NCI-H460 (cell line): Measurements from ENCODE around the gene MRPS34. TPM values are rescaled to one million over a fixed set of nuclear protein-coding genes. Genes with fewer than 3 reads are reported as not detected.

ENCODE experiments used
- DNase-seq: peaks from one replicate; pipeline ENCODE4 v3.0.0-alpha.2; 2016; ENCODE audit warnings: low read depth; ENCODE audit errors: extremely low read depth
- total RNA-seq: library from RNA; depleted of rRNA; stranded (reverse); fragments of >200 nt; shearing (Covaris generic); gene quantifications from 2 replicates; pipeline ENCODE4 v1.2.3, GENCODE V29; 2014

Gene MRPS34
- total RNA-seq, 1 experiment from 2014 or later: 91.2 TPM

DNA sequence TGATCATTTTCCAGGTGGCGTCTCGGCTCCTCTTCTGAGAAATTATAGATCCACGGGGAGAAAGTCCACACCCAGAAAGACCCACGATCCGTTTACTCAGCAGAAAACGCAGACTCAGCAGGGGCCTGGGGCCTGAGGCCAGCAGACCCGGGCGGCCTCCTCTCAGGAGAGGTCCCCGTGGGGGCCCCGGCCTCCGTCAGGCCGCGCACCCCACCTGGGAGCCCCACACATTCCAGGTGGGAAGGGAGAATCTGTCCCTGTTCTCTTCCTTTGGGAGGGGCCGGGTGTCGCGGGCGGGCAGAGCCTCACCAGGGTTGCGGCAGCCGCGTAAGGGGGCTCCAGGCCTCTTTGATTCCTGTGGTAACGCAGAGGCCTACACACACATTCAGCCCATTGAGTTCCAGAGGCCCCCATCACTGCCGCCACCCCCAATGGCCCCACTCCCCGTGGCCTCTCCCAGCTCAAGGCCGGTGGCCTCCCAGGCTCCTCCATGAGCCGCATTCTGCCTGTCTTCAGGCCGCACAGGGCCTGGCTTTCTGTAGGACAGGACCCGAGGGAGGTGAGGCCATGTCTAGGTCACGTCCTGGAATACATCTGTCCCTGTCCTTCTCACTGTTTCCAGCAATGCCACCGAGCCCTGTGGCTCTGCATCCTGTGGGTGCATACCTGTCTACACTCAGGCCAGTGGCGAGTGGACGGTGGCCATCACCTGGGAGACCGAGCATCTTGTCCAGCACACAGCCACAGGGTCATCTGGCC, 22.2 kb upstream of the MRPS34 start:
- no peak for DNase-seq

DNA sequence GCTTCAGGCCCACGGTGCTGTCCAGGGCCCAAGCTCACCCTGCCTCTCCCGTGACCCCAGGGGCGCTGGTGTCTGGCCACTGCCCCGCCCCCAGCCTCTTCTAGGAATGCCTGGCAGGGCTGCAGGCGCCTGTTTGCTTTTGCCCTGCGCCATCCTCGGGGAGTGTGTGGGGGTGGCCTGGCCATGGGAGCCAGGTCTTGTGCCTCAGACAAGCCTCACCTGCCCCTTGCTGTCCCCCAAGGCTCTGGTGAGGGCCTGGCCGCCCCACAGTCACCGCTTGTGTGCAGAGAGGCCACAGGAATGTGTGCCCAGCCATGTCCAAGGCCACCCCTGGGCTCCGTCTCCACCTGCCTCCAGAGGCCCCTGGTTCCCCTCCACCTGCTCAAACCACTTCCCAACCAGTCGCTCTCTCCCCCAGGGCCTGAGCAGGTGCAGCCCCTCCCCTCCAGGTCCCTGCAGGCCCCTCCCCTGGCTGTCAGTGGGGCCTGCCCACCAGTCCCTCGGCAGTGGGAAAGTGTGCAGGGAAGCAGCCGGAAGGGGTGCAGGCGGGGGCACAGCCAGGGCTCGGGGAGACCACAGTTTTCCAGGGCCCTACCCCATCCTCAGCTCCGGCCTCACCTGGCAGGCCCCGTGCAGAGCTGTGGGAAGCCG, 21.4 kb upstream of the MRPS34 start:
- no peak for DNase-seq

DNA sequence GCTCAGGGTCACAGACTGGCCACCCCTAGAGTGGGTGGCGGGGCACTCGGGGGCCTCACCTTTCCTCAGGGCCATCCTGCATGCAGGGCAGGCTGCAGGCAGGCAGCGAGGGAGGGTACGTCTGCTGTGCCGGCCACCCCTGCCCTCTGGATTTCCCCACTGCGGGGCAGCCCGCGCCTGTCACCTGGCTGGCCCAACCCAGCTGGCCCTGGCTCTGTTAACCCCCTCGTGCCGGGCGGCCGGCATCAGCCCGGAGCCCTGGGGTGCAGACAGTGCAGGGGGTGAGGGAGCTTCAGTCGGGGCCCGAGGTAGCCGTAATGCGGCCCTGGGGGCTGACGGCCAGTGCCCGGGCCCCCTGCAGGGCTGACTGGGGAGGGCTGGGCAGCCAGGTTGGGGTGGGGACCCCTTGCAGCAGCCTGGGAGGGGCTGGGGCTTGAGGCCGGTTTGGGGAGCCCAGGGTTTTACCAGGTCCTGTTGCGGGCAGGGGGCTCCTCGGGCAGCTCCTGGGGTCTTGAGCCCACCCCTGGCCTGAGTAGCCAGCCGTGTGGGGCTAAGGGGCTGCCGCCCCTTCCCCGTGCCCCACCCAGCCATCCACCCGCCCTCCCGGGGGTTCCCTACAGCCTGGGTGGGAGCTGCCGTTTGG, 20.8 kb upstream of the MRPS34 start, which contains the start of gene IGFALS:
Gene IGFALS (minus strand): TSS at position 128 of the 643 bp plus-strand sequence. CDS start 53 bp downstream, at position 75.
- DNase-seq: no peak

DNA sequence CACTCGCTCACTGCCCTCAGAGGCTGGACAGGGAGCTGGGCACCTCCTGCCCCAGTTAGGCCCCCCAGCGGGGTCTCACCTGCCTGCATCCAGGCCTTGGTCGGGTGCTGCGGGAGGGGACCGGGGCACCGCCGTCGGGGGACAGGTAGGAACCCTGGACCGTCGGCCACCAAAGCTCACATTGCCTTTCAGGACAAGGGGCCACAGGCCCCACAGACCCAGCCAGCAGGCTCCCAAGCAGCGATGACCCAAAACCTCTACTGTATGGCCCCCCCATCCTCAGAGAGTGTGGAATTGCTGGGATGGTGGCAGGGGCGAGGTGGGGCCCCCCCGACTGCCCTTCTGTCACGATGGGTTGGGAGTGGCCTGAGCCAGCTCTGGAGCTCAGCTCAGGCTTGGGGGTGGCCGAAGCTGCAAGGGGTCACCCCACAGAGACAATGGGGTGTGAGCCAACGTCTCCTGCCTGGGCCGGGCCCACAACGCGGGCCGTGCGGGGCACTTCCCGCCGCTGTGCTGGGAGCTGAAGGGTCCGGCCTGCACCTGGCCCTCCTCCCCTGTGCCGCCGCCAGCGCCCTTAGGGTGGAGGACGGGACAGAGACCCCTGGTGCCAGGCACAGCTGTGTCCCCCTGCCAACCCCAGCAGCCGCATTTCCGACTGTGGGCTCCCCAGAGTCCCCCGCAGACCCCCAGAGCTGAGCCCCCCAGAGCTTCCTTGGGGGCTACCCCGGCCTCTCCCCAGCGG, 20.1 kb upstream of the MRPS34 start:
- DNase-seq: no peak

DNA sequence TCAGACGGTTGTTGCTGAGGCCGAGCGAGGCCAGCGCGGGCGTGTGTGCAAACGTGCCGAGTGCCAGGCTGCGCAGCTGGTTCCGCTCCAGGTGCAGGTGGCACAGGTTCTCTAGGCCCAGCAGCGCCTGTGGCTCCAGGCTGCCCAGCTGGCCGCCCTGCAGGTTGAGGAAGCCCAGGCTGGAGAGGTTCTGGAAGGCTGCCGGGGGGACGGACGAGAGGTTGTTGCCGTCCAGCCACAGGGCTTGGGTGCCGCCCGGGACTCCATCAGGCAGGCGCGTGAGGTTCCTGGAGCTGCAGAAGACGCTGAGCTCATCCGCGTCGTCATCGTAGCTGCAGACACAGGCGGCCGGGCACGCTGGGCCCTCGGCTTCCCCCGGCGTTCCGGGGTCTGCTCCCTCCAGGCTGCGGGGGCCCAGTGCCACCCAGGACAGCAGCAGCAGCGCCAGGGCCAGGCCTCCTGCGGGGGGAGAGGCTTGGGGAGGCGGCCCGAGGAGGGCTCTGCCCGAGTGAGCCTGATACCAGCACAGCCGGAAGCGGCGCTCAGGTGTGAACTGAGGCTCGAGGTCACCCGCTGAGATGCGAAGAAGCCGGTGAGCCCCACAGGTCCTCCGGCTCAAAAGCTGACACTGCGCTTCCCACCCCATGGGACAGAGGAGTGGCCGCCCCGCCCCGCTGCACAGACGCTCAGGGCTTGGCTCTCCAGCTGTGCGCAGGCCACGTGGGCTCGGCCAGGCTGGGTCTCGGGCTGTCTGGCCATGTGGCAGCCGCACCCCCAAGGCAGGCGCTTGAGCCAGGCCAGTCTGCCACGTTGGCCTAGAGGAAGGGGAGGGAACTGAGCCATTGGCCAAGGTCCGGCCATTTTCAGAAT, 19.2 kb upstream of the MRPS34 start:
- no peak for DNase-seq

DNA sequence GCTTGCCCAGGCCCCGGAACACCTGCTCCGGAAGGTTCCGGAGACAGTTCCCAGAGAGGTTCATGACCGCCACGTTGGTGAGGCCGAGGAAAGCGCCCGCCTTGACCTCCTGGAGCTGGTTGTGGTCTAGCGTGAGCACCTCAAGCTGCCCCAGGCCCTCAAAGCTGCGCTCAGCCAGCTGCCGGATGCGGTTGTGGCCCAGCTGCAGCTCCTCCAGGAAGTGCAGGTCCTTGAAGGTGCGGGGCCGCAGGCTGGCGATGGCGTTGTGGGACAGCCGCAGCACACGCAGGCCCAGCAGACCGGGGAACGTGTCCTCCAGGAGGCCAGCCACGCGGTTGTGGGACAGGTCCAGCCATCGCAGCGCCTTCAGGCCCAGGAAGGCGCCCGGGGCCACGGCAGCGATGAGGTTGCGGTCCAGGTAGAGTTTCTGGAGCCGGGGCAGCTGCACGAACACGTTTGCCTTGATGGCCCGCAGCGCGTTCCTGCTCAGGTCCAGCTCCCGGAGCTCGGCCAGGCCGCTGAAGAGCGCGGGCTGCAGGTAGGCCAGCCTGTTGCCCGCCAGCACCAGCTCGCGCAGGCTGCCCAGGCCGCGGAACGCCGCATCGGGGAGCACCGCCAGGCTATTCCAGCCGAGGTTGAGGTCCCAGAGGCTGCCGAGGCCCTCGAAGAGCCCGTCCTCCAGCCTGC, 18.5 kb upstream of the MRPS34 start:
- no peak for DNase-seq

DNA sequence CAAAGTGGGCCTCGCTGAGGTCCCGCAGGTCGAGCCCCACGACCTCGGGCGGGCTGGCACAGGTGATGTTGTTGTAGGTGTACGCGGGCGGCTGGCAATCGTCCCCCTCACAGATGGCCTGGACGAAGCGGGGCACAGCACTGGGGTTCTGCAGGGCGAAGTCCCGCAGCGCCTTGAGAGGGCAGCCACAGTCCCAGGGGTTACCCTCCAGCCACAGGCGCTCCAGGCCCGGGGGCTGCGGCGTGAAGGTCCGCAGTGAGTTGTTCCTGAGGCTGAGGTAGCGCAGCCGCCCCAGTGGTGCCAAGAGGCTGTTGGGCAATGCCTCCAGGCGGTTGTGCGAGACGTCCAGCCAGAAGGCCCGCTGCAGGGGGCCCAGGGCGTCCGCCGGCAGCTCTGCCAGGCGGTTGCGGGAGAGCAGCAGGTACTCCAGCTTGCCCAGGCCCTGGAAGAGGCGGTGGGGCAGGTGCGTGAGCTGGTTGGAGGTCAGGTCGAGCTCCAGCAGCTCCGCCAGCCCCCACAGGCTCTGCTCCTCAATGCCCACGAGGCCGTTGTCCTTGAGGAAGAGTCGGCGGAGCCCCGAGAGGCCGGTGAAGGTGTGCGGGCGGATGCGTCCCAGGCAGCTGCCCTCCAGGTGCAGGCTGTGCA, 17.8 kb upstream of the MRPS34 start:
- DNase-seq: no peak

DNA sequence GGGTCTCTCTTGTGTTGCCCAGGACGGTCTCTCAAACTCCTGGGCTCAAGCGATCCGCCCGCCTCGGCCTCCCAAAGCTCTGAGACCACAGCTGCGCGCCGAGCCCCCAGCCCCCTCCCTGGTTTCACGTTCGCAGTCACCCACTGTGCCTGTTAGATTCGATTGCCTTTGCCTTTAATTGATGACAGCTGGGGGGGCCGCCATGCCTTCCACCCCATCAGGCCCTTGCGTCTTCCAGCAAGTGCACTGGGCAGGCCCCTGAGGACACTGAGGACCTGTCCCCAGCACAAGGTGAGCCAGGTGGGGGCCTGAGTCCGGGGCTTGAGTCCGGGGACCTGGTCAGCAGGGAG, 17.3 kb upstream of the MRPS34 start:
- no peak for DNase-seq

DNA sequence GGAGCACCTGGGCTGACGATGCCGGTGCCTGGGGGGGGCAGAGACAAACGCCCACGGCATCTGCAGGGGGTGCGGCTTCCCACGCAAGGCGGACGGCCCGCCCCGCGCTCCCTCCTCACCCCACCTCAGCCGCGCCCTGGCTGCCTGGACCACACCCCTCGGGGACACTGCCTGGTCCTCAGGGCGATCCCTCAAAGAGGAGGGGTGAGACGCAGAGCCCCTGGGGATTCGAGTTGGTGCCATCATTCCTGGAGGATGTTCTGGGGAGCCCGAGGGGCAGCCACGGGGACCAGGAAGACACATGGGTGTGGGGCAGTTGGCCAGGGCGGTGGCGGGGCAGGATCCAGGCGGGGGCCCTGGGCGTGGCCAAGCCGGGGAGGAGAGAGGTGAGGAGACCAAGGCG, 16.7 kb upstream of the MRPS34 start:
- no peak for DNase-seq

DNA sequence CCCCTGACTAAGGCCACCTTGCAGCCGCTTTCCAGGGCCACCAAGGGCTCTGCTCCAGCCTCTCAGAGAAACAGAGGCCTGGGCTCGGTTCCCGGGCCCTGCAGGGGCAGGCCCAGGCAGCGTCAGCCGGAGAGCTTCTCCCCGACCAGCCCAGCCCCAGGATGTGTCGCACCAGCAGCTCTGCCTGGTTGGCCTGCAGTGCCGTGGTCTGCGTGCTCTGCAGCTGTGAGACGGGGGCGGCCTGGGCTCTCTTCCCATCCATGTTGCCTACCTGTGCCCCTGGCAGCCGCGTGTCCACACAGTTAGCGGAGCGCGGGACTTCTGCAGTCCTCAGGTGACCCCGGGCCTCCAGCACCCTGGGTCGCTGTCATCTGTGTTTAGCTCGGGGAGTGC, 15.8 kb upstream of the MRPS34 start:
- no peak for DNase-seq

DNA sequence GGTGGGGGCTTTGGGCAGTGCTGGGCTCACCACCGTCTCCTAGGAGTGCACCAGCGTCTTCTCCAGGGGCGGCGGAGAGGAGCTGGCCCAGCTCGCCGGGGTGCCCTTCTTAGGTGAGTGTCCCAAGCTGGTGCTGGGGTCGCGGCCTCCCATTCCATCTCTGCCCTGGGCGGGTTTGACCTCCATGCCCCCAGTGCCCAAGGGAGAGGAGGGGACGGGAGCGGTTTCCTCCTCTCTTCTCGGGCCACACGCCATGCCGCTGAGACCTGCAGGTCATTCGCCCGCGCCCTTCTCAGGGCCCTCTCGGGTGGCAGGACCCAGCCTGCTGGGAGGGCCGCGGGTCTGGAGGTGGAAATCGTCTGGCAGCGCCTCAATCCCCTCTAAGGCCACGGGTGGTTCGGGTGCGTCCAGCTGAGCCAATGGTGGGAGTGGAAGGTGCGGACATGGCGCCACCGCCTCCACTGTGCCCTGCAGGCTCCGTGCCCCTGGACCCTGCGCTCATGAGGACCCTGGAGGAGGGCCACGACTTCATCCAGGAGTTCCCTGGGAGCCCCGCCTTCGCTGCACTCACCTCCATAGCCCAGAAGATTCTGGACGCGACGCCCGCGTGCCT, 15.3 kb upstream of the MRPS34 start:
- DNase-seq: no peak

DNA sequence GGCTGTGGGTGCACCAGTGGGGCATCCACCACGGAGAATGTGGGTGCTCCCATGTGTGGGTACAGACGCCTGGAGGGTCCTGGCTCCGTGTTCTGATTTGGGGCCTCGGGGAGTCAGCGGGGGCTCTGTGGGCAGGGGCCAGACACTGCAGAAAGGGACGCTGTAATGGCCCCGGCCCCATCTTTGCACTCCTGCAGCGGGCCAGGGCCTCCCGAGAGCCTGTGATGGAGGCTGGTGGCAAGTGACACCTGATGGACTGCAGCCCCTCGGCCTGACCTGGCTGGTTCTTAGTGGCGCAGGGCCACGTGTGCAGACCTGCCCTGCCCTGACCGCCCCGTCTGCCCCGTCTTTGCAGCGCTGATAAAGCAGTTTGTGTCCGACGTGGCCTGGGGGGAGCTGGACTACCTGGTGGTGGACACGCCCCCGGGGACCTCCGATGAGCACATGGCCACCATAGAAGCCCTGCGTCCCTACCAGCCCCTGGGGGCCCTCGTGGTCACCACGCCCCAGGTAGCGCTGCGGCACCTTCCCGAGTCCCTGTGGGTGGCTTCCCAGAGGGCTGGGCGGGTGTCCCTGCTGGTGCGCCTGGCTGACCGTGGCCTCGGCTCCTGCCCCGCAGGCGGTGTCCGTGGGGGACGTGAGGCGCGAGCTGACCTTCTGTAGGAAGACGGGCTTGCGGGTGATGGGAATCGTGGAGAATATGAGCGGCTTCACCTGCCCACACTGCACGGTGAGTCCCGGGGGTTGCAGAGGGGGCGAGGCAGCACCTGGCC, 14.6 kb upstream of the MRPS34 start:
- no peak for DNase-seq

DNA sequence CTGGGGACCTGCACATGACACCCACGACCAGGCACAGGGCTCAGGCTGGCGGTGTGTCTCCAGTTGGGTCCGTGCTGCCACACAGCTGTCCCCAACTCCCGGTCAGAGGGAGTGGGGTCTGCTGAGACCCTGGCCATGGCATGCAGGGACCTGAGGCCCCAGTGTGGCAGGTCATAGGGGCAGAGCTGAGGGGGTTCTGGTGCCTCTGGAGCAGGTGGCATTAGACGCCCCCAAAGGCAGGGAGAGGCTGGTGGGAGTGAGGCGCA, 14.1 kb upstream of the MRPS34 start:
- no peak for DNase-seq

DNA sequence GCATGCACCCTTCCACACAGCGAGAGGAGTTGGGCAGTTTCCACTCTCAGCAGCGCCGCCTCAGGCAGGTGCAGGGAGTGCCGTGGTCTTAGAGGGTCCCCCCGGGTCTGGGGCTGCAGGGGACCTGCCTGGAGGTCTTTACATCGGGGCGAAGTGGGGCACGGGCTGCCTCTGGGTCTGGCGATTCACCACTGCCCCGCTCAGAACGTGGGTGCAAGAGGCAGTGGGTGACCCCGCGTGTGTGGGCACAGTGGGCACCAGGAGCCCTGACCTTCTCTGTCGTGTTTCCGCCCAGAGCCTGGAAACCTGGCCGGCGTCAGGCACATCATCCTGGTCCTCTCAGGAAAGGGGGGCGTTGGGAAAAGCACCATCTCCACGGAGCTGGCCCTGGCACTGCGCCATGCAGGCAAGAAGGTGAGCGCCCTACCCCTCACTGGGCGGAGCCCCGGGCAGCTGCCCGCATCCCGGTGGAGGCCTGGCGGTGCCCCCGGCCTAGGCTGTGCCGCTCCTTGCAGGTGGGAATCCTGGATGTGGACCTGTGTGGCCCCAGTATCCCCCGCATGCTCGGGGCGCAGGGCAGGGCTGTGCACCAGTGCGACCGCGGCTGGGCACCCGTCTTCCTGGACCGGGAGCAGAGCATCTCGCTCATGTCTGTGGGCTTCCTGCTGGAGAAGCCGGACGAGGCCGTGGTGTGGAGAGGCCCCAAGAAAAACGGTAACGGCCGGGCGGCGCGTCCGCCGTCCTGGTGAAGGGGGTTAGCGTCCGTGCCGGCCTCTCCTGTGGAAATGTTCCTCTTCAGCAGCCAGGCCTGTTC, 13.5 kb upstream of the MRPS34 start:
- no peak for DNase-seq

DNA sequence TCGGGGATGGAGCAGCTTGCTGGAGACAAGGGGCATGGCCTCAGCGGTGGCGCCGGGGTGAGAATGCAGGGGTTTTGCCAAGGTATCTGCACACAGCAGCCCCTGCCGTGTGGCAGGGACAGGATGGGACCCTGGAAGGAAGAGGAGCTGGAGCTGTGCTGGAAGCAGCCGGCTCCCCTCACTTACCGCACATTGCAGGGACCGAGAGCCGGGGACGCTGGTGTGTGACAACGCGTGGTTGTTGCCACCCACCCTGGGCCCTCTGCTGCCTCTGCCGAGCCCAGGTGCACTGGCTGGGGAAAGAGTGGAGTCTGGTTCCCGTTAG, 12.9 kb upstream of the MRPS34 start:
- no peak for DNase-seq

DNA sequence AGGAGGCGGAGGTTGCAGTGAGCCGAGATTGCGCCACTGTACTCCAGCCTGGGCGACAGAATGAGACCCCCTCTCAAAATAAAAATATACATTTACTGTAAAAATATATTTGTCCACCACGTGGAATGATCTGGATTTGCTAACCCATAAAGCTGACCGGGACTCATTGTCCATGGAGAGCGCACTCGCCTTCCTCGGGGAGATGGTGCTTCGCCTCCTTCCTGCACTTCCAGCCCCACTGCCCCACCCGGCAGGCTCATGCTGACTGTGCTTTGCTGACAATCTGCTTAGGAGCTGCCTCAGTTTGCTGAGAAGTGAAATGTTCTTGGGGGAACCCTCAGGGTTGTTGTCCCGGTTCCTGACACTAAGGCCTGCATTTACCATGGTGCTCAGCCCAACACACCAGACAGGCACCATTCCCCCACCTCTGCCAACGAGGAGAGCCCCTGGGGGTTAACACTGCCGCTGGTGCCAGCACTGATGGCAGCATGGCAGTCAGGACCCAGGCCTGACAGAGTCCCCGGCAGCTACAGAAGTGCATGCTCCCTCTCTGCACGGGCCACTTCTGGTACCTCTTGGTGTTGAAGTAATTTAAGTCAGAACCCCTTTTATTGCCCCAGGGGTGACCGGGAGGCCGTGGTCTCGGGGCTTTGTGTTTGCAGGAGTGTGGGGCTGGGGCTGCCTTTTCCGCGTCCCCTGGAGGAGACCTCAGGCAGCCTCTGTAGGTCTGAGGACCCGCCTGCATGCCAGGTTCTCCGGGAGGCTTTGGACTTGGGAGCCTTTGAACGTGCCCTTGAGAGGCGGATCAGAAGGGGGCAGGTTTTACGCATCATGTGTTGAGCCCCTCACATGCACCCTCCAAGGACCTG, 12.3 kb upstream of the MRPS34 start:
- DNase-seq: no peak
